ENCODE results near the gene USHBP1. TPM values are rescaled to one million over a fixed set of nuclear protein-coding genes. Genes with fewer than 3 reads are reported as not detected.

Gene USHBP1
- total RNA-seq, 1 experiment from 2014 or later: 0.15 TPM

DNA sequence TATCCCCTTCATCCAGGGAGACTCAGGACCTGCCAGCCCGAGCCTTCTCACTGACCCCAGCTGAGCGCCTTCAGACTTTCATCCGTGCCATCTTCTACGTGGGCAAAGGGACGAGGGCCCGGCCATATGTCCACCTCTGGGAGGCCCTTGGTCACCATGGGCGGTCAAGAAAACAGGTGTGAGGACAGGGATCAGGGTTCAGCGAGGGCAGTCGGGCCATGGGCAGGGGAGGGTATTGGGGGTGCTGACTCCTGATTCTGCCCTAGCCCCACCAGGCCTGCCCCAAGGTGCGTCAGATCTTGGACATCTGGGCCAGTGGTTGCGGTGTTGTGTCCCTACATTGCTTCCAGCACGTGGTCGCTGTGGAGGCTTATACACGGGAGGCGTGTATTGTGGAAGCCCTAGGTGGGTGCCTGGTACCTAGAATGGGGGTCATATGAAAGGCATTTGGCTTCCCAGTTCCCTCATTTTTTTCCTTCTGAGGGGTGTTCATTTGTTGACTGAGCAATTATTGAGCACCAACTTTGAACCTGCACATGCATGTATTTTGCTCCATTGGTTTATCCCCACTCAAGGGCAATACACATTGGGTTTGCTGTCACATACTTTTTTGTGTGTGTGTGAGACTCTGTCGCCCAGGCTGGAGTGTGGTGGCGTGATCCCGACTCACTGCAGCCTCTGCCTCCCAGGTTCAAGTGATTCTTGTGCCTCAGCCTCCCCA is 21.0 kb upstream of the USHBP1 start:
- no peak for ATAC-seq
- no TSS peak for BruUV-seq (replicated peaks)
- Histone ChIP-seq H3K4me2 (ENCODE audit: low read length) (no peak overlapping the region), H3K4me3 (replicated peaks in 1 of 2; ENCODE audit: low read depth in 1 of 2, low read length in 2 of 2) (no peak overlapping the region), H3K27ac (ENCODE audit: low read depth, low read length) (no peak overlapping the region), H3K36me3 (ENCODE audit: control insufficient read depth in 1 of 2, insufficient read depth in 2 of 2, low read length in 2 of 2) (peaks cover 0 to 6% of the 10 kb centered on the region in 2 experiments; a peak in 1 of 4 replicates), H4K20me1 (ENCODE audit: insufficient read depth) (no peaks in the 10 kb centered on the region), H3K9me3 (ENCODE audit: control insufficient read depth in 1 of 2, insufficient read depth in 1 of 2, low read depth in 1 of 2, low read length in 2 of 2) (no peaks in the 10 kb centered on the region), H3K9ac (ENCODE audit: low read length) (no peak overlapping the region), H3K4me1 (ENCODE audit: control insufficient read depth in 1 of 2, insufficient read depth in 2 of 2, low read length in 2 of 2) (peaks cover 0 to 37% of the 10 kb centered on the region in 2 experiments; a peak in 2 of 4 replicates), H3K9me2 (ENCODE audit: insufficient read depth) (no peaks in the 10 kb centered on the region), H3K27me3 (ENCODE audit: insufficient read depth, low read length) (no peaks in the 10 kb centered on the region), H2AFZ (ENCODE audit: low read depth, low read length, poor library complexity, severe bottlenecking) (no peak overlapping the region), H3K79me2 (ENCODE audit: insufficient read depth, low read length) (peaks cover 12% of the 10 kb centered on the region; the same call in 1 of the 2 replicates)
- DNase-seq (ENCODE audit: low read depth, low spot score): no peak
- intact Hi-C loops (cut with micrococcal nuclease): no loop called here
- ChIA-PET CTCF (no interaction called here), RAD21 (ENCODE audit: low non-redundant PET in 1 of 2, low total read pairs in 2 of 2, uncharacterized antibody in 2 of 2, unreplicated experiment in 2 of 2) (no interaction called here), POLR2A (no interaction called here)
- TF ChIP-seq SIN3A (IDR thresholded peaks at IDR 0.05; ENCODE audit: low read depth) (no peak), SRF (IDR thresholded peaks at IDR 0.05; ENCODE audit: low read depth) (no peak), RAD21 (IDR thresholded peaks at IDR 0.05; ENCODE audit: low read depth) (no peak), POLR2AphosphoS5 (IDR thresholded peaks at IDR 0.05; ENCODE audit: low read depth, low read length) (no peak), ZFX (IDR thresholded peaks at IDR 0.05) (no peak), CEBPB (IDR thresholded peaks at IDR 0.05; ENCODE audit: low read depth) (no peak), TCF7L2 (IDR thresholded peaks at IDR 0.05; ENCODE audit: borderline replicate concordance, extremely low read depth, insufficient read depth, insufficient read length) (no peak), JUND (IDR thresholded peaks at IDR 0.05) (no peak), ELF1 (IDR thresholded peaks at IDR 0.05; ENCODE audit: borderline replicate concordance, low read depth) (no peak), FOSL1 (IDR thresholded peaks at IDR 0.05; ENCODE audit: low read depth) (no peak), ZNF274 (IDR thresholded peaks at IDR 0.05; ENCODE audit: low read depth, low read length) (no peak), YY1 (IDR thresholded peaks at IDR 0.05; ENCODE audit: extremely low read depth, insufficient replicate concordance, low read depth, low read length) (no peak), CBX3 (IDR thresholded peaks at IDR 0.05; ENCODE audit: low read depth) (no peak), SP1 (IDR thresholded peaks at IDR 0.05; ENCODE audit: low read depth) (no peak), EGR1 (IDR thresholded peaks at IDR 0.05; ENCODE audit: low read depth) (no peak)
- TF ChIP-seq, protein P1, sequence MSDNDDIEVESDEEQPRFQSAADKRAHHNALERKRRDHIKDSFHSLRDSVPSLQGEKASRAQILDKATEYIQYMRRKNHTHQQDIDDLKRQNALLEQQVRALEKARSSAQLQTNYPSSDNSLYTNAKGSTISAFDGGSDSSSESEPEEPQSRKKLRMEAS (IDR thresholded peaks at IDR 0.05): no peak
- TF ChIP-seq, protein P2, sequence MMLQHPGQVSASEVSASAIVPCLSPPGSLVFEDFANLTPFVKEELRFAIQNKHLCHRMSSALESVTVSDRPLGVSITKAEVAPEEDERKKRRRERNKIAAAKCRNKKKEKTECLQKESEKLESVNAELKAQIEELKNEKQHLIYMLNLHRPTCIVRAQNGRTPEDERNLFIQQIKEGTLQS (IDR thresholded peaks at IDR 0.05): no peak
- TF ChIP-seq, protein P3, sequence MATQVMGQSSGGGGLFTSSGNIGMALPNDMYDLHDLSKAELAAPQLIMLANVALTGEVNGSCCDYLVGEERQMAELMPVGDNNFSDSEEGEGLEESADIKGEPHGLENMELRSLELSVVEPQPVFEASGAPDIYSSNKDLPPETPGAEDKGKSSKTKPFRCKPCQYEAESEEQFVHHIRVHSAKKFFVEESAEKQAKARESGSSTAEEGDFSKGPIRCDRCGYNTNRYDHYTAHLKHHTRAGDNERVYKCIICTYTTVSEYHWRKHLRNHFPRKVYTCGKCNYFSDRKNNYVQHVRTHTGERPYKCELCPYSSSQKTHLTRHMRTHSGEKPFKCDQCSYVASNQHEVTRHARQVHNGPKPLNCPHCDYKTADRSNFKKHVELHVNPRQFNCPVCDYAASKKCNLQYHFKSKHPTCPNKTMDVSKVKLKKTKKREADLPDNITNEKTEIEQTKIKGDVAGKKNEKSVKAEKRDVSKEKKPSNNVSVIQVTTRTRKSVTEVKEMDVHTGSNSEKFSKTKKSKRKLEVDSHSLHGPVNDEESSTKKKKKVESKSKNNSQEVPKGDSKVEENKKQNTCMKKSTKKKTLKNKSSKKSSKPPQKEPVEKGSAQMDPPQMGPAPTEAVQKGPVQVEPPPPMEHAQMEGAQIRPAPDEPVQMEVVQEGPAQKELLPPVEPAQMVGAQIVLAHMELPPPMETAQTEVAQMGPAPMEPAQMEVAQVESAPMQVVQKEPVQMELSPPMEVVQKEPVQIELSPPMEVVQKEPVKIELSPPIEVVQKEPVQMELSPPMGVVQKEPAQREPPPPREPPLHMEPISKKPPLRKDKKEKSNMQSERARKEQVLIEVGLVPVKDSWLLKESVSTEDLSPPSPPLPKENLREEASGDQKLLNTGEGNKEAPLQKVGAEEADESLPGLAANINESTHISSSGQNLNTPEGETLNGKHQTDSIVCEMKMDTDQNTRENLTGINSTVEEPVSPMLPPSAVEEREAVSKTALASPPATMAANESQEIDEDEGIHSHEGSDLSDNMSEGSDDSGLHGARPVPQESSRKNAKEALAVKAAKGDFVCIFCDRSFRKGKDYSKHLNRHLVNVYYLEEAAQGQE (IDR thresholded peaks at IDR 0.05; ENCODE audit: low read depth): no peak
- TF ChIP-seq, protein P4, sequence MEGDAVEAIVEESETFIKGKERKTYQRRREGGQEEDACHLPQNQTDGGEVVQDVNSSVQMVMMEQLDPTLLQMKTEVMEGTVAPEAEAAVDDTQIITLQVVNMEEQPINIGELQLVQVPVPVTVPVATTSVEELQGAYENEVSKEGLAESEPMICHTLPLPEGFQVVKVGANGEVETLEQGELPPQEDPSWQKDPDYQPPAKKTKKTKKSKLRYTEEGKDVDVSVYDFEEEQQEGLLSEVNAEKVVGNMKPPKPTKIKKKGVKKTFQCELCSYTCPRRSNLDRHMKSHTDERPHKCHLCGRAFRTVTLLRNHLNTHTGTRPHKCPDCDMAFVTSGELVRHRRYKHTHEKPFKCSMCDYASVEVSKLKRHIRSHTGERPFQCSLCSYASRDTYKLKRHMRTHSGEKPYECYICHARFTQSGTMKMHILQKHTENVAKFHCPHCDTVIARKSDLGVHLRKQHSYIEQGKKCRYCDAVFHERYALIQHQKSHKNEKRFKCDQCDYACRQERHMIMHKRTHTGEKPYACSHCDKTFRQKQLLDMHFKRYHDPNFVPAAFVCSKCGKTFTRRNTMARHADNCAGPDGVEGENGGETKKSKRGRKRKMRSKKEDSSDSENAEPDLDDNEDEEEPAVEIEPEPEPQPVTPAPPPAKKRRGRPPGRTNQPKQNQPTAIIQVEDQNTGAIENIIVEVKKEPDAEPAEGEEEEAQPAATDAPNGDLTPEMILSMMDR (IDR thresholded peaks at IDR 0.05 in 2 of 3, conservative IDR thresholded peaks at IDR 0.05 in 1 of 3; ENCODE audit: borderline replicate concordance in 1 of 3, insufficient read depth in 1 of 3, low read depth in 2 of 3, low read length in 2 of 3): no peak
- TF ChIP-seq, protein P5, sequence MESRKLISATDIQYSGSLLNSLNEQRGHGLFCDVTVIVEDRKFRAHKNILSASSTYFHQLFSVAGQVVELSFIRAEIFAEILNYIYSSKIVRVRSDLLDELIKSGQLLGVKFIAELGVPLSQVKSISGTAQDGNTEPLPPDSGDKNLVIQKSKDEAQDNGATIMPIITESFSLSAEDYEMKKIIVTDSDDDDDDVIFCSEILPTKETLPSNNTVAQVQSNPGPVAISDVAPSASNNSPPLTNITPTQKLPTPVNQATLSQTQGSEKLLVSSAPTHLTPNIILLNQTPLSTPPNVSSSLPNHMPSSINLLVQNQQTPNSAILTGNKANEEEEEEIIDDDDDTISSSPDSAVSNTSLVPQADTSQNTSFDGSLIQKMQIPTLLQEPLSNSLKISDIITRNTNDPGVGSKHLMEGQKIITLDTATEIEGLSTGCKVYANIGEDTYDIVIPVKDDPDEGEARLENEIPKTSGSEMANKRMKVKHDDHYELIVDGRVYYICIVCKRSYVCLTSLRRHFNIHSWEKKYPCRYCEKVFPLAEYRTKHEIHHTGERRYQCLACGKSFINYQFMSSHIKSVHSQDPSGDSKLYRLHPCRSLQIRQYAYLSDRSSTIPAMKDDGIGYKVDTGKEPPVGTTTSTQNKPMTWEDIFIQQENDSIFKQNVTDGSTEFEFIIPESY (IDR thresholded peaks at IDR 0.05; ENCODE audit: extremely low read depth, insufficient replicate concordance, low read length): no peak

All from HCT116 (cell line).